Medulla oblongata (tissue), 1 donor: ENCODE results near the gene TNS4.

Experiments
- DNase-seq: peaks from one replicate; pipeline ENCODE4 v3.0.0-alpha.2; 2015; ENCODE audit errors: extremely low spot score

The TNS4 gene

DNA sequence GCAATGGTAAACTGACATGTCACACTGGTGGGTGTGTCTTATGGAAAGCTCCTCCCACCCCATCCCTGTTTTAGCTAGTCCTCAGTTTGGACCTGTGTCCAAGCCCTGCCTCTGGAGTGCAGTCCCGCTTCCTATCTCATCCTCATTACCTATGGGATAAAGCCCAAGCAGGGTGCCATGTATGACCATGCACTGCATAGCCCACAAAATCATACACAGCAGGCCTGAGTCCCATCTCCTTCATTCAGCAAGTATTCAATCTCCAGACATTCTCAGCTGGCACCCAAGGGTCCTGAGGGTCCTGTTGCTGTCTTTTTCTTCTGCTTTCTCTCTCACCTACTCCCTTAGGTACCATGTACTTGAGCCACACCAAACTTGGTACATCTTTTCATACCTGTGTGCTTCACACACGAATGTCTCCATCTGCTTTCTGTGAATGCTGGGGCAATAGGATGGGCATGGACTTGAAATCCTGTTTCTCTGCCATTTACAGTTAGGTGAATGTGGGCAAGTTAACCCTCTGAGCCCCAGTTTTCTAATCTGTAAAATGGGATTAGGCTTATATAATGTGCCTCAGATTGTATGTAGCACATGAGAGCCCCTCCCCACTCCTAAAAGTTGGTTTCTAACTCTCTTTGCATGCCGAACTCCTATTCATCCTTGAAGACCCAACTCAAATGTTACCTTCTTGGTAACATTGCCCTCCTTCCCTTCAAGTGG lies 28.5 kb downstream of the TNS4 start:
- DNase-seq, result no peak

DNA sequence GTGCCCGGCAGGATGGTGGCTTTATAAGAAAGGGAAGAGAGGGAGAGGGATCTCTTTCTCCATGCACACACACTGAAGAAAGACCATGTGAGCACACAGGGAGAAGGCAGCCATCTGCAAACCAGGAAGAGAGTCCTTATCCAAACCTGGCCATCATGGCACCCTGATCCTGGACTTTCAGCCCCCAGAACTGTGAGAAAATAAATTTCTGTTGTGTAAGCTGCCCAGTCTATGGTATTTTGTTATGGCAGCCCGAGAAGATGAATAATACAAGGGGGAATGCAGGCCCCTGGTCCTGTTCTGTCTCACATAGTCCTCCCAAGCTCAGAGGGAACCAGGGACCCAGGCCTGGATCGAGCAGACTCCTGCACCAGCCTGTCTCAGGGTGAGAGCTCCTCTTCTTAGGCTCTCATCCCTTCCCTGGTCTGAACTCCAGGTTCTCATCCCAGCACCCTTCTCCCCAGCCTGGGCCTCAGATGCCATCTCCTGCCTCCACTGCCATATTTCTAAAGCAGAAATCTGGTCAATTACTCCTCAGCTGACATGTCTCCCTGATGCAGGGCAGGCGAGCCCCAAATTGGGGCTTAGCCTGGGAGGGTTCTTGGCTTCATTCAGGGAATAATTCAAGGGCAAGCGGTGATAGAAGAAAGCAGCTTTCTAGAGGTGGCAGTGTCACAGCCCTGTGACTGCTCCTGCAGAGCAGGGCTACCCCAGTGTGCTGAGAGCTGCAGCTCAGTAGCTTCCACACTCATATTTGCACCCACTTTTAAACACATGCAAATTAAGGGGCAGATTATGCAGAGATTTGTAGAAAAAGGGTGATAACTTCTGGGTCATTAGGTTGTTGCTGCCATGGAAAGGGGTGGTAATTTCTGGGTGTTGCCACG lies 29.3 kb downstream of the TNS4 start:
- no peak for DNase-seq

DNA sequence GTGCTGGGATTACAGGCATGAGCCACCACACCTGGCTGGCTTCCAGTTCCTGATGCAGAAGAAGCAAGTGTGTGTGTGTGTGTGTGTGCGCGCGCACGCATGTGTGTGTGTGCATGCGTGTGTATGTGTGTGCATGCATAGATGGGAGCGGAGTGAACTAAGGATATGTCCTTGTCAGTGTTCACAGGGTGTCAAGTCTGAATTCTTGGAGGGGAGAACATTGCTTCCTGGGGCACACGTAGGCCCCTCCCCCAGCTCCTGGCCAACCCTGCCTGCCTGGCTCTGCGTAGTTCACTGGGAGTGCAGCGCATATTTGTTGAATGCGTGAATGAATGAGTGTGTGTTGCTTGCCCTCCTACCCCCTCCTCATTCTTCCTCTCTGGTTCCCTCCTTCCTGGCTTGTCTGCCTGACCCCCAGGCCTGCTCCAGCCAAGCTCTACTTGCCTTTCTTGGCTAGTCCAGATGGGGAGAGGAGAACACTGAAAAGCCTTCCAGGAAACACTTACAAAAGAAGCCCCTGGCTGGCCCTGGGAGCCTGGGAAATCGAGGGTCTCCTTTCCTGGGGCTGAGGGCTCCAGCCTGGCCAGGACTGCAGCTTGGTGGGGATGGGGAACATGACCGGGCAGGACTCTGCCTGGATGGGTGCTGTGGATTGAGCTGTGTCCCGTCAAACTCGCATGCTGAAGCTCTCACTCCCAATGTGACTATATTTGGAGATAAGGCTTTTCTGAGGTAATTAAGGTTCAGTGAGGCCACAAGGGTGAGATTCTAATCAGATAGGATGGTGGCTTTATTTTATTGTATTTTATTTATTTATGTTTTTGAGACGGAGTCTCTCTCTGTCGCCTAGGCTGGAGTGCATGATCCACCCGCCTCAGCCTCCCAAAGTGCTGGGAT lies 30.2 kb downstream of the TNS4 start:
- no peak for DNase-seq

DNA sequence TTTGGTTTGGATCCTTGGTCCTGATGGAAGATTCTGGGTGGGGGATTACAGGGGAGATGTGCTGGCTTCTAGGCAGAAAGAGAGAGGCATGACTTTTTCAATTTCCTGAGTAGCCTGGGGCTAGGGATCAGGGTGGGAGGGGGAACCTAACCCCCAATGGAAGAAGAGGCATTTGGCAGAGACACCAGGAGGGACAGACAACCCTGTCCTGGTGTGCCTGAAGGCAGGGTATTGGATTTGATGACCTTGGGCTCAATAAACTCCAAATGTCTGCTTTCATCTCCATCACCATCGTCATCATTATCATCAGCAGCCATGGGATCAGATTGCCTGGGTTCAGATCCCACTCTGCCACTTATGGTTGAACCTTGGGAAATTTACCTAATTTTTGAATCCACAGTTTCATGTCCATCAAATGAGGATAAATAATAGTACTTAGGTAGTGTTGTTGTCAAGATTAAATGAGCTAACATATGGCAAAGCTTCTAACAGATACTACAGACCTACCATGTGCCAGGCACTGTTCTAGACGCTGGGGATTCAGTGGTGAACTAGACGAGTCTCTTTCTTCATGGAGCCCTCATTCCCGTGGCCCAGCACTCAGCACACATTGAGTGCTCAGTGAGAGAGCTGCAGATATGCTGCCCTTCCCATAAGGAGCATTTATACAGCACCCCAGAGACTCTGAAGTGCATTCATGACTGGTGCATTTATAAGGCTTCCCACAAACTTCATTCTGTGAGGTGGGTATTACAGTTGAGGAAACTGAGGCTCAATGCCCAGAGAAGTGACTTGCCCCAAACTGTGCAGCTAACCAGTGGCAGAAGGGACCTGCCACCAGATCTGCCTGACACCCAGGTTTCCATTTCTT lies 31.4 kb downstream of the TNS4 start:
- DNase-seq, result no peak

DNA sequence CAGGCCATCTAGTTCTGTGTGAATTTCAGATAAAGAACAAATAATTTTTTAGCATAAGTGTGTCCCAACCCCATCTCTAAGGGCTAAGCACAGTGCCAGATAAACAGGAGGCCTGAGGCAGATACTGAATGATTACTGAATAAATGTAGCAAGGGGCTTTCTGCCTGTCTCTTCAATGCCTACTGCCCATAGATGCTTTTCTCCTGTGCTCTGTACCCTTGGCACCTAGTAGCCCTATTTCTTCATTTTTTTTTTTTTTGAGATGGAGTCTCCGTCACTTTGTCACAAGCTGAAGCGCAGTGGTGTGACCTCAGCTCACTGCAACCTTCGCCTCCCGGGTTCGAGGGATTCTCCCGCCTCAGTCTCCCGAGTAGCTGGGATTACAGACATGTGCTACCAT lies 32.9 kb downstream of the TNS4 start:
- no peak for DNase-seq

DNA sequence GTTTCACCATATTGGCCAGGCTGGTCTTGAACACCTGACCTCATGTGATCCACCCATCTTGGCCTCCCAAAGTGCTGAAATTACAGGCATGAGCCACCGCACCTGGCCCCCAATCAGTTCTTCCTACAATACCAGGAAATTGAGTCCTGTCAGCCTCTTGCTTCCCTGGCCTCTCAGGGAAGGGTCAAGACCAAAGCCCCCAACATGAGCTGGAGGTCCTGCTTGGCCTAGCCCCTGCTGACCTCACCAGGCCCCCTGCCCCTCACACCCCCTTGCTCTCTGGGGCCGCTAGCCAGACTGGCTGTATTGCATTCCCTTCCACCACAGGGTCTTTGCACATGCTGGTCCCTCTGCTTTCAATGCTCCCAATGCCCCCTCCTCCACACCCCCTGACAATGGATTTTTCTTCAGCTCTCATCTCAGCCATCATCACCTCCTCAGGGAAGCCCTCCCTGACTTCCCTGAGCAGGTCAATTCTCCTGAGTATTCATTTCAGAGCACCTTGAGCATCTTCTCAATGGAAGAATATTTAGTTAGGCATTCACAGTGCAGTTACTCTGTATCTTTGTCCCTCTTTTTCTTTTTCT lies 34.0 kb downstream of the TNS4 start:
- DNase-seq, result no peak

DNA sequence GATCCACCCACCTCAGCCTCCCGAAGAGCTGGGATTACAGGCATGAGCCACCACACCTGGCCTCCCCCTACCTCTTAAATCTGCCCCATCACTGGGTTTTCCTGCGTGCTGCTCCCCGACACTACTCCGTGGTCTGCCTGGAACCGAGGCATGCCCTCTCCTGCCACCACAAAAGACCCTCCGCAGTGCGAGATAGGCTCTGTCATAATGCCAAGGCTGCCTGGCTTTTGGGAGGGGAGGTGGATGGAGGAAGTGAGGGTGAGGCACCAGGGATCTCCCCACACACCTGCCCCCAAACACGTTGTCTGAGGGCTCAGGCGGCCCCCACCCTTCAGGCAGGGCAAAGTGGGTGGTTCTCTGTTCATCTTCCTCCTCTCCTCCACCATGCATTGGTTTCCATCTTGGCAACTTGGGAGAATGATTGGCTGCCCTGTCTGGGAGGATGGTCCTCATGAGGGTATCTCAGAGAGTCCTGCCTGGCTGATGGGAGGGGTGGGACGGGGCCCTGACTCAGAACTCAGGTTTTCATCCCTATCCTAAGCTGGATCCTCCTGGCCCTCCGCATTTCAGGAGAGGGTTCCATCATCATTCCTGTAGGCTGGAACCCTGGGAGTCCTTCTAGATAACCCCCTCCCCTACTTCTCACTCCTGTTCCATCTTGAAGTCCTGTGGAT lies 35.0 kb downstream of the TNS4 start:
- no peak for DNase-seq

DNA sequence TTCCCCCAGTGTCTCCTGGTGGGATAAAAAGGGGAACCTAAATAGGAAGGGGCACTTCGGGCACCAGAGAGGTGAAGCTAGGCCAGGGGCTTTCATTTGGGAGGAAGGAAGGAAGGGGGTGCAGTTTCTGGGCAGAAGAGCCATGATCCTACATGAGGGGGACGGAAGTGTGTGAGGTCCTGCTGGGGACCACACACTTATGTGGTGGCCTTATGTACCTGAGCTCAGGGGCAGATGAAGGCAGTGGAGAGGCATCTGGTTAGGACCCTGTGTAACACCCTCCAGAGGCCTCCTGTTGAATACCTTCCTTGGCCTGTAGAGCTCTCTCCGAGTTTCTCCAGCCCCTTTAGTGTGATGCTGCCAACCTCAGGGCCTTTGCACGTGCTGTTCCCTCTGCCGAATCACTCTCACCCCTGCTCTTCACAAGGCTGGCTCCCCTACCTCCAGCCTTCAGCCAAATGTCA lies 37.0 kb downstream of the TNS4 start:
- no peak for DNase-seq

DNA sequence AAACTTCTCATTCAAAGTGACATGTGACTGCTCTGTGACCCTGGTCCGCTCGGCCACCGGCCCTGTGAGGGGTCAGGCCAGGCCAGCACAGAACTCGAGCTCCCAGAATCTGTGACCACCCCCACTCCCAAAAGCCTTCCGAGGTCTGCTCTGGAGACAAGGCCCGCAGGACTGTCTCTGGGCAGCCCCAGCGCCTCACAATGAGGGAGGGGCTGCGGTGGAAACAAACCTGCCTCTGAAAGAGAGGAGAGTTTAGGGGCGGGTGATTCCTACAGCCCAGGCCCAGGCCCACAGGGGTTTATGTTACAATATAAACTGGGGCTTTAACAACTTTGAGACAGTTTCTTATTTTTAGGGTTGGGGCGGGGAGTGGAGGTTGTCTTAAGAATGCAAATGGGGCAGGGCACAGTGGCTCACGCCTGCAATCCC lies 38.3 kb downstream of the TNS4 start:
- no peak for DNase-seq

DNA sequence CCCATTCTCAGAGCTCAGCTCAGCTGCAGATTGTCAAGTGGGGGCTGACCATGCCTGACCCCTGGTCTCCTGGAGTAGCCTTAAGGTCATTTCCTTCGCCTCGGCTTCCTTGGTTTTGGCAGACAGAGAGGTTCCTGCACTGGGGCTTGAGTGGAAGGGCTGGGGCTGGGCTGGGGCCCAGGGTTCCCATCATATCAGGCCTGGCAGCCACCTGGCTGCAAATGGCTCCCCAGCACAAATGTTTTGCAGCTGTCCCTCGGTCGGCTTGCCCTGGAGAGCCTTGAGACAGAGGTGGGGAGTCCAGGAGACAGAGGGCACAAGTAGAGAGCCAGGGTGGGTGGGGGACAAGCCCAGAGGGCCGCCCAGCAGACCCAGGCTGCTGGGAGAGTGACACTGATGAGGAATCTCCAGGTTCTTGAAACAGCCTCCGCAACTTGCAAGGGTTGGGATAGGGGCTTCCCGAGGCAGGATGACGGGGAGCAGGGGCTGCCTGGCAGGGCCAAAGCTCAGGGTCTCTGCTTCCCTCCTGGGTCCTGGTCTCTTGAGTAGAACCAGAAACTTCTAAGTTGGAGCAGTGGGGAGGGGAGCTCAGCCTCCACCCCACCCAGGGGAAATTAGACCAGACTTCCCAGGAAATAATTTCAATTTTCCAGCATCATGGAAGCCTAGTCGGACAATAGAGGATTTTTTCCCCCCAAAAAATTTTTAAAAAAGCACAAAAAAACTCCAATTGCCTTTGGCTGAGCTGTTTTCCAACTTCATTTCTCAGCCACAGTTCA lies 38.9 kb downstream of the TNS4 start:
- no peak for DNase-seq

DNA sequence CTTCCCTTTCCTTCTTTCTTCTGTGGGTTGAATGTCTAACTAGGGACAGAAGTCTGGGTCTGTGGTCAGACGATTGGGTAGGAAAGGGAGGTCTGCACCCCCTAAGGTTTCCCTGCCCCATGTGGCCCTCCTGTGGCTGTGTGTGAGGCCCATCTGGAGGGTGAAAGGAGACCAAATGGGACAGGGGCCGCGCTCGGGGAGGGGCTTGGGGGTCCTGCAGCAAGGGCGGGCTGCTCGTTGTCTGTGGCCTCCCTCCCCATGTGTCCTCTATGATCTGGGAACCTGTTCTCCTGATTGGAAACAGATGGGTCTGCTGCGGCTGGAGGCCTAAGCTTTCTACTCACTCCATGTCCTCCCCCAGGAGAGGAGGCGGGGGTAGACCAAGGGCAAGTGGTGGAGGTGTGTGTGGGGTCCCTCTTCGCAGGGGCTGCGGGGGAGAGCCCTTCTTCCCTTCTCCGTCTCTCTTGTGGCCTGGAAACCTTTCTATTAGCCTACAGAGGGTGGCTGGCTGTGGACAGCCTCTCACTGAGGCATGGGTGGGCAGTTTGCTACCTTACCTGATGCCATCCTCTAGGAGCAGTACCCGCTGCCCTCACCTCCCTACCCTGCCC lies 39.6 kb downstream of the TNS4 start:
- no peak for DNase-seq

DNA sequence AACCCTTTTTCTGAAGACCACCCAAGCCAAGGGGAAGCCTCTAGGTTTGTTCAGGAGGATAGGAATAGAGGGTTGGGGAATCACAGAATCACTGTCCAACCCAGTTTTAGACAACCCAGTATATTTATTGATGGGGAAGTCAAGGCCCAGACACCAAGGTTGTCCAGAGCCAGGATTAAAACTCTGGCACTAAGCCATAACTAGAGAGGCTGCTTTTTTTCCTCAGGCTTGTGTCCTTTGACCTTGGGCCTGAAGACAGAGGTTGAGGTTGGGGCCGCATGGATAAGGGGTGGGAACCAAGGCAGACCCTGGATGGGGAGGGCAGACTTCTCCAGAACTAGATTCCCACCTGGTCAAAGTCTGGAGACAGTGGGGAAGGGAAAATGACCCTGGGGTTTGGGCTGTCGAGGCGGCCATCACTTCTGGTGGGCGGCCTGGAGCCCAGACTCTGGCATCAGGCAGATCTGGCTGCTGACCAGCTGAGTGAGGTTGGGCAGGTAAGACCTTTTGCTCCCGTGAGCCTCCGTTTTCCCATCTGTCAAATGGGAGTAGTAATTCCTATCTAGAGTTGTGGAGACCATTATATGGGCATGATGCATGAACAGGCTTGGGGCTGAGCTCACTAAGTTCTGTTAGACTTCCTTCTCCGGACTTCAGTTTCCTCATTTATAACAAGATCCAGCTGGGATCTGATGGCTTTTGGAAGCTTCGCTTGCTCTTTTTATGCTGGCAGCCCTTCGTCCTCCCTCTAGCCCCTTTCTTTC lies 40.3 kb downstream of the TNS4 start:
- DNase-seq, result no peak

DNA sequence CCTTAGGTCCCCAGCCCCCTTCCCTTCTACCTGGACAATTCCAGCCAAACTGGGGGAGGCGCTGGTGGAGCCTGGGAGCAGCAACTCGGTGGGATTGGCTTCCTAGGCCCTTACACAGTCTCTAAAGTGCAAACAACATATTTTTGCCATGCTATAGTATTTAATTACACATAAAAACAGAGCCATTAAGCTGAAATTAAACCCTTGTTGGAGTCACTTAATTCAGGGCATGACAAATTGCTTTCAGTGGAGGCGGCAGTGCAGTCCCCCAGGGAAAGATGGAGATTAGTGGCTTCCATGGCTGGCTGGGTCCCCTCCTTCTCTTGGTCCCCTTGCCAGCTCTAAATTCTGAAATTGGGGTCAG lies 40.8 kb downstream of the TNS4 start:
- no peak for DNase-seq

DNA sequence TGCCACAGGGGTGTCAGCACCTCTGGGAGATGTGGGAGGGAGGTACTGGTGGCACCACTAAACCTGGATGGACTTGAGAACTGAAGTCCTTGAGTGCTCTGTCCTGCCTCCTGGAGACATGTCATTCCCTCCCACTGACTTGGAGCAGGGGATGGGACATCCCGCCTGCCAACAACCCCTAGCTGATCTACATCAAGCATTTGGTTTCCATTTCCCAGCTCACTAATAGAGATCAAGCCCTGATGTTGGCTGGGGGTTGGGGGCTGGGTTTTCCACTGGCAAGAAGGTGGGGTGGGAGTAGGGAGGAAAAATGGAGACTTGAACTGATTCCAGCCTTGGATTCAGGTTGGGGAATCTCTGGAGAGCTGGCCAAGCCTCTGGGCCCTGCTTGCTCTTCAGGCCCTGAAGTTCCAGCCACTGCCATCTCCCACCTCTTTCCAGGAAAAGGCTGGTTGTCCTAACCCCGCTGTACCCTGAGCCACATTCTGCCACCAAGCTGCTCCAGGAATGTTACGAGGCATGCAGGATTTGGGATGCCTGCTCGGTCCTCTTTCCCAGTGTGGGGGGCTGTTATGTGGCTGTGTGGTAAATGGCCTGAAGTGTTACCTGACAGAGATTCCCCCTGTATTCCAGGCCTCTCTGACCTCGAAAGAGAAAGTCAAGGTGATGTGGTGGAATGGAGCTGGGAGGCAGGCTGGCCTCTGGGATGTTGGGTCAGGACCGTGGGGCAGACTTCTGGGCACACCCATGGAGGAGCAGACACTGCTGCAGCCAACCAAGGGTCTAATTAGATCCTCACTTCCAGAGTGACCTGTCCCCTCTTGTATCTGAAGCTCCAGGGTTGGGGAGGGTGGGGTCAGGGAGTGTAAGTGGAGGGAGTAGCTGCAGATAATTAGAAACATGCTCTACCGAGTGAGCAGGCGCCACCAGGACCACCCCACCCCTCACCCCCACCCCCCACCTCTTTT lies 41.5 kb downstream of the TNS4 start:
- DNase-seq, result no peak

DNA sequence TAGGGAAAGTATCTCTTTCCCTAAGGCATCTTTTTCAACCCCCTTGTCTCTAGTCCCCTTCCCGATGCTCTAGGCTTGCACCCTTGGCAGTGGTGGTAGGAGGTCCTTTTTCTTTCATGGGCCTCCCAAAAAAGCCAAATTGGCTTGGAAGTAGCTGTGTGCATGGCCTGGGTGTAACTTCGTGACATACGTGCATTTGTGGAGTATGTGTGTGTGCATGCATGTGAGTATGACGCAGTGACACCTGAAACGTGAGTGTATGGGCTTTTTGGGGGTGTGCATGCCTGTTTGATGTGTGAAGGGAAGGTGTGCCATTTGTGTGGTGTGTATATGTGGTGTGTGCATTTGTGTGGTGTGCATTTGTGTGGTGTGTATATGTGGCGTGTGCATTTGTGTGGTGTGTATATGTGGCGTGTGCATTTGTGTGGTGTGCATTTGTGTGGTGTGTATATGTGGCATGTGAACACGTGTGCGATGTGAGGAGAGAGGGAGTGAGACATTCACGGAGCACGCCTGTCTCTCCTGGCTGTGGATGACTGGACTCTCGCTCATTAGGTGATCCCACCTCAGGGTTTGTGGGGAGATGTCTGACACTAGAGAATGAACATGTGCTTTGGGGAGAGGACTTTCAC lies 42.5 kb downstream of the TNS4 start:
- no peak for DNase-seq

DNA sequence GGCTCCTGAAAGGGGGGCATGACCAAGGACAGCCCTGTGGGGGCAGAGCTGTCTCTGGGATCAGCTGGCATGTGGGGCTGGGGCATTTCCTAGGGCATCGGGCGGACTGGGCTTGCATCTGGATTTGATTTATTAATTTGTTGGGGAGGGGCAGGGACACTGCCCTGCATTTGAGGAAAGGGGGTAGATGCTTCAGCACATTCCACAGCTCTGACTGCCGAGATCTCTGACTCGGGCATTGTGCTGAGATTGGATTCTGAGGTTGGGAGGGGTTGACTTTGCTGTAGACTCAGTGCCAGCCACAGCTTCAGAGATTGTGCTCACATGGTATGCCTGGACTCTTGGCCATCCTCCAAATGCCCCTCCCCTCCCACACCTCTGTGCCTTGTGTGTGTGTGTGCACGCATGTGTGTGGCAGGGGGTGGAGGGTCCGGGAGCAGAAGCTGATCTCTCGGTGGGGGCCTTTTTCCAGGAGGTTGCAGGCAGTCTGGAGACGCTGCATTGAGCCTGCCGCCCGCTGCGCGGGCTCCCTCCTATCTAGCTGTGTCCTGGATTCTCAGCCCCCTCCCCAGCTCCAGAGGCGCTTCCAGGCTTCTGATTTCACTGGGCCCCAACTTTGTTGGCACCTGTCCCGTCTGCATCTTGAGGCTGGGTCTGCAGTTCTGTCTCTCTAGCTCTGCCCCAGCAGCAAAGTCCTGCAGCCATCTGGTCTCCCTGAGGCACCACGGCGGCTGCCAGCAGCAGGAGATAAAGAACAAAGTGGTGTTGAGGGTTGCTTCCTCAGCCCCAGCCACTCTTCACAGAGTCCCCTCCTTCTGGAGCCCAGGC lies 43.2 kb downstream of the TNS4 start:
- no peak for DNase-seq
